Fibroblast of skin of back (primary cell): ENCODE data around the gene CYB5D1.
A peak's percentile ranks its signal among the peaks of the same experiment; 100 is the strongest.
"Not testable (repeated sequence)": the region's sequence is repeated elsewhere in the genome, so short reads cannot be mapped to it uniquely, and the experiment has no call there.

Experiments used
- DNase-seq: peaks from one replicate; pipeline ENCODE4 v3.0.0-alpha.2; 2013

The CYB5D1 gene

DNA sequence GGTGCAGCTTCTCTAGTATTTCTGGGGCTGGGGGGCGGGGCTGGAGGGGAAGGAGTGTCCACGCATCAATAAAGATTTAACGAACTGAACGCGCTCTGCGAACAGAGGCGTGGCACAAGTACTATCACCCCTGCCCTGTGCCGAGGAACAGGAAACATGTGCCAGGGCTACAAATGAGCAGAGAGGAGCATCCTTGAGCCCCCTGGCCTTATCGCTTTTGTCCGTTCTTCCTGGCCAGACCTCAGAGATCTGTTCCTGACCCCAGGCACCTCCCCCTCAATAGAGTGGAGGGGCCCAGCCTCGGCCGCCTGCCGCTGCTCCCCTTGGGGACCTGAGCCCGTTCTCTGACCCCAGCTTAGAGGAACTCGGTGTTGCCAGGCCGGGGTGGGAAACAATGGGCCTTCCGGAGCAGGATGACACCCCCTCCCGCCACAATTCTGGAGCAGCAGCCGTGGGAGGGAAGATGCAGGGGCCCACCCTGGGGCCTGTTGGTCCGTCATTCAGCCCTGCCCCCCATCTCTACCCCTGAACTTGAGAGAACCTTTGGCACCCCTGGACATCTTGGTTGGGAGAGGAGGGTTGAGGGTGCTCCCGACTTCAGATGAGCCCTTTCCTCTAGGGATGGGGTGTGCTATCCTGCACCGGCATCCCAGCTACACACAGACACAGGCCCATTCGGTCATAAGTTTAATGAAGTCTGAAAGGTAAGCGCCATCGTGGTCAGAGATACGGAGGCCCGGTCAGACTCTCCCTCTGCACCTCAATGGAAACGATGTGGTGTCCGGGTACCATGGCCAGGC, 1.6 kb upstream of the CYB5D1 start:
- no peak for DNase-seq

- DNase-seq, result peak; percentile 100
Measured at GRCh38 chr17:7856811-7857712, 741 bp upstream of the CYB5D1 start, which contains the start of gene NAA38. Gene NAA38, minus strand, starts transcription at chr17:7857559. Its CDS starts 96 bp downstream, at chr17:7857463.

- peak; percentile 59 for DNase-seq
Measured at GRCh38 chr17:7858522-7858810, 663 bp downstream of the CYB5D1 start.

DNA sequence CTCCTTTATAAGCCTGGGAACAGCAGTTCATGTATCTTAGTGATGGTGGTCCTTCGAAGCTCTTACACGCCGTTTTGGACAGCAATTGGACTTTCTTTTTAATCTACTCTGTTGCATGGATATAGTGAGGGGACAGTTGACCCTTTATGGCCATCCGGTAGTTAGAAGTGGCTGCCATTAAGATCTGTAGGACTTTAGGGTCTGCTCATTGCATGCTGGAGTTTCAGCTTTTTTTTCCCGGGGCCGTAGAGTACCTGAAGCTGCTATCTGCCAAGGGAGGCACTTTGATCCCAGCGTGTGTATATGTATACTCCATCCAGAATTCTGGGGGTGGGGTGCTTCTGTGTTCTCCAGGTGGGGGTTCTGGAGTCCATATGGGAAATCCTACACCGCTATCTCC, 1.2 kb downstream of the CYB5D1 start:
- no peak for DNase-seq

GRCh38 chr17:7862692-7863437, 5.1 kb downstream of the CYB5D1 start:
- DNase-seq, result peak; percentile 68

- not testable (repeated sequence) for DNase-seq
Measured at GRCh38 chr17:7864384-7864783, 6.6 kb downstream of the CYB5D1 start.

DNA sequence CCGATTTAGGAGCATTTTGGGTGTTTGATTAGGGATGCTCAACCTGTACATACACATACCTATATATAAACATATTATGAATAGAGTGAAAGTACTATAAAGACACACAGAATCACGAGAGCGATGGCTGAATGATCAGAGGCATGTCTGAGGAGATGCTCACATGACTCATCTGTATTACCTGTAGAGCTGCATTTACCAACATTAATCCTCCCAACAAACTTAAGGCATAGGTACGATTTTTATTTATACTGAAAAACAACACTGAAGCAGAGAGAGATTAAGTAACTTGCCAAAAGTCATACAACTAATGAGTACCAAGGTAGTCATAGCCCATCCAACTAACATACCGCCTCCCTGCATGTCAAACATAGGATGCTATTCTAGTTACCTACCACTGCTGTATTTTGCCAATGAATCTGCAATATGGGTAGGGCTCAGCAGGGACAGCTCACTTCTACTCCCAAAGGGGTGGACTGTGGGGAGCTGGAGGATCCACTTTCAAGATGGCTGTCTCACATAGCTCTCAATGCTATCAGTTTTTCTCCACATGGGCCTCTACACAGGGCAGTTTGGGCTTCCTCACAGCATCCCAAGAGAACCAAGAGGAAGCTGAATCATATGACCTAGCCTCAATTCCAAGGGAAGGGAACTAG, 7.3 kb downstream of the CYB5D1 start:
- no peak for DNase-seq

DNA sequence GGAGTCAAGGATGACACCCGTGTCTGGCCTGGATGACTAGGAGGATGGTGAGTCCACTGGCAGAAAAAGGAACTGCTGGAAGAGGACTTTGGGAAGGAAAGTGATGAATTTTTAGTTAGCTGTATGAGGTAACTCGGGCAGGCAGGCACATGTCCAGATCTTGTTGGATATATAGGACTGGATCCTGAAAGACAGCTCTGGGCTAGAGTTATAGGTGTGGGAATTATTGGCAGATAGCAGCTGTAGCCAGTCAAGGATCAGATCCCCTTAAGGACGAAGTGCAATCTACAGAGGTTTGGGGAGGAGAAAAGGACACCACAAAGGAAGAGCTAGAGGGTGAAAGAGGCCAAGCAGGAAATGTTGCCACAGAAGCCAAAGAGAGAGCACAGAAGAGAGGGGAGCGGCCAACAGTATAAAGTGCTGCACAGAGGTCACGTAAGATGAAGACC, 10.1 kb downstream of the CYB5D1 start:
- DNase-seq, result no peak

DNA sequence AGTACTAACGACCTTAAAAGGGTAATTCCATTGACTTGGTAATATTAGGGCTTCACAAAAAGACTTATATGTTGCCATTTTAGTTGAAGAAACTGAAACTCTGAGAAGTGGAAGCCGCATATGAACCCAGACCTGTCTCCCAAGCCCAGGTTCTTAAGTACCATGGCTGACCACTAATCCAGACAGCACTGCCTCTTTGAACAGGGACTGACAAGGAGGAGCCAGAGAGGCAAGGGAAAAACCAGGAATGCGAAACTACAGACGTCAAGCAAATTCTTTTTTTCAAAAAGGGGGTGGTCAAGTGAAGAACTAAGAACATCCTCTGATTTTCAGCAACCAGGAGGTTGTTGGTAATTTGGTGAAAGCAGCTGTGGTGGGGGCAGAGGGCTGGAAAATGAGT, 15.2 kb downstream of the CYB5D1 start:
- no peak for DNase-seq

DNA sequence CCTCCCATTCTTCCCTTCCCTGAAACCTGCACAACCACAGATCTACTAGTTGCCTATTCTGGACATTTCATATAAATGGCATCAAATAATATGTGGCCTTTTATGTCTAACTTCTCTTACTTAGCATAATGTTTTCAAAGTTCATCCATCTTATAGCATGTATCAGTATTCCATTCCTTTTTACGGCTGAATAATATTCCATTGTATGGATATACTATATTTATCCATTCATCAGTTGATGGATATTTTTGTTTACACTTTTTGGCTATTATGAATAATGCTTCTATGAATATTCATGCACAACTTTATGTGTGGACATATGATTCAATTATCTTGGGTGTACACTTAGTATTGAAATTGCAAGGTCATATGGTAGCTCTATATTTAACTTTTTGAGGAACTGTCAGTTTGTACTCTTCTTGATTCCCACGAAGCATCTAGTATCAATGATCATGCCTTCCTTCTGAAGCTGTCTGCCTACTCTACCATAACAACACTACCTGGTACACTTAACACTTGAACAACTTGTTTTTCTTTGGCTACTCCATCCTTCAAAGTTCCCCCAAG, 18.1 kb downstream of the CYB5D1 start:
- no peak for DNase-seq

- no peak for DNase-seq
Measured at GRCh38 chr17:7878234-7878633, 20.4 kb downstream of the CYB5D1 start.

GRCh38 chr17:7880076-7880868, 22.5 kb downstream of the CYB5D1 start:
- DNase-seq, result no peak

DNA sequence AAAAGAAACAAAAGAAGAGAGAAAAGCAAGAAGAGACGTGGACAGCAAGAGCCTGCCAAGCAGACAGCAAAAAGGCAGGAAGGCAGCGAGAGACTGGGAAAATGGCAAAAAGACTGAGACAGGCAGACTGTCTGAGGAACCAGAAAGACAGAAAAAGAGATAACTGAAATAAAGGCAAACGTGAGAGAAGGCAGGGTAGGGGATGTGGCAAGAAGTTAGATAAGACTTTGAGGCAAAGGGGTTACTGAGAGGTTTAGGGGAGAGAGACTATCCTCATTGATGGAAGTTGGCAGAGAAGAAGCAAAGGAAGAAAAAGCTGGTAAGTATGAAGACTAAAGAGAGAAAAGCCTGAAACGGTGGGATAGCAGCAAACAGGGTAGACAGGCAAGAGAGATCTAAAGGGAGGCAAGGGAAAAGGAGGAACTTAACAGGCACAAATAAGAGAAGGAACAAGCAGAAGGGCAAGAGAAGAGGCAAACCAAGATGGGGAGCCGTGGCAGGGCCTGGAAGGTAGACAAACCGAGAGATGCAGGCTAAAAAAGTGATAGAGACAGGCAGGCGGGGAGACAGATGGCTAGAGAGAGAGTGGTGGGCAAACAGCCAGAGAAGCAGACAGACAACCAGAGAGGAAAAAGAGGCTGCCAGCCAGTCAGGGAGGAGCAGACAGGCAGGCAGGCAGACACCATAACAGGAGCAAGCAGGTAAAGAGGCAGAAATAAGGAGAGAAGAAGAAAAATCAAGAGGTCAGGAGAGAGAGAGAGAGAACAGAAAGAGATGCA, 23.7 kb downstream of the CYB5D1 start:
- DNase-seq, result no peak

GRCh38 chr17:7882068-7882467, 24.3 kb downstream of the CYB5D1 start:
- DNase-seq, result no peak

DNA sequence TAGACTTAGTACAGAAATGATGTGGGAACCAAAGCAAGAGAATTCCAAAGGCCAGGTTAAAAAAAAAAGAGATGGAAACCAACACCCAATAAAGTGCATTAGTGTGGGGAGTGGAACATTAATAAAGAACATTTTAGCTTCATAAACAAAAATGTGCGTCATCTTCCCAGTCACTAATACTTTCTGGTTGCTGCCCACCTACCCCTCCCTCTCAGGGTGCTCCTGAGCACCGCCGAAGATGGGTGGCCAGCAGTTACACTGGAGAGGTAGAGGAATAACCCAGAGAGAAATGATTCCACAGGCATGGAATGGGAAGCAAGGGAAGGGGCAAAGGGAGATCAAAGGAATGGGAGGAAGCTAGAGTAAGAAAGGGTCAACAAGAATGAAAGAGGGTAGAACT, 24.8 kb downstream of the CYB5D1 start:
- DNase-seq, result no peak

GRCh38 chr17:7883781-7884386, 26.1 kb downstream of the CYB5D1 start:
- DNase-seq, result peak; percentile 53

DNA sequence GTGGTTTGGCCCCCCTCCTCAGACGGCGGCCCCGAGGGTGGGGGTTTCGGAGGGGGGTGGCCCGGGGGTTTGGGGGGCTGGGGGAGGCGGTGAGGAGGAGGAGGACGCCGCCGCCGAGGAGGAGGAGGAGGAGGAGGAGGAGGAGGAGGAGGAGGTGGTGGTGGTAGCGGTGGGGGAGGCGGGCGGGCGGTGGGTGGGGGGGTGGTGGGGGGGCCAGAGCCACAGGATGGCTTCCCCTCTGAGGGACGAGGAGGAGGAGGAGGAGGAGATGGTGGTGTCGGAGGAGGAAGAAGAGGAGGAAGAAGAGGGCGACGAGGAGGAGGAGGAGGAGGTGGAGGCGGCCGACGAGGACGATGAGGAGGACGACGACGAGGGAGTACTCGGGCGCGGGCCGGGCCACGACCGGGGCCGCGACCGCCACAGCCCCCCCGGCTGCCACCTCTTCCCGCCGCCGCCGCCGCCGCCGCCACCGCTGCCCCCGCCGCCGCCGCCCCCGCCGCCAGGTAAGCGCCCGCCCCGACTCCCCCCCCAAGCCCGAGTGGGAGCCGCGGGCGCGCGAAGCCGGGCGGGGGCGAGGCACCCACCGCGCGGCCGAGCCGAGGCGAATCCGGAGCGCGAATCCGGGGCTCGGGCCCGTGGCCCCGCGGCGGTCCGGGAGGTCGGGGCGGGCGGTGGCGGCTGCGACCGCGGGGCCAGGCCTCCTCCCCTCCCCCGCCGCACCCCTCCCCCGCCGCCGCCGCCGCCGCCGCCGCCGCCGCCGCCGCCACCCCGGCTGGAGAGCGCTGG, 27.0 kb downstream of the CYB5D1 start:
- peak; percentile 27 for DNase-seq

- peak; percentile 63 for DNase-seq
Measured at GRCh38 chr17:7885367-7886226, 27.8 kb downstream of the CYB5D1 start.
